SJCRH30 (cell line): Measurements from ENCODE around the gene ADGRA3. TPM values are rescaled to one million over a fixed set of nuclear protein-coding genes. Genes with fewer than 3 reads are reported as not detected.
"Not testable (repeated sequence)": the region's sequence is repeated elsewhere in the genome, so short reads cannot be mapped to it uniquely, and the experiment has no call there.

Experiments used
- DNase-seq, 2 experiments: peaks; one replicate each; pipeline ENCODE4 v3.0.0-alpha.2; 2015 to 2020
- H3K27ac ChIP-seq: fragments of 250-450 bp; sonication (Bioruptor Pico); 2 replicates; pipeline ENCODE4 v1.5.1; 2020; ENCODE audit warnings: mild to moderate bottlenecking, moderate library complexity
- H3K27me3 ChIP-seq: fragments of 250-450 bp; sonication (Bioruptor Pico); 2 replicates; pipeline ENCODE4 v1.5.1; 2020; ENCODE audit warnings: mild to moderate bottlenecking, moderate library complexity
- H3K36me3 ChIP-seq: fragments of 250-450 bp; sonication (Bioruptor Pico); 2 replicates; pipeline ENCODE4 v1.5.1; 2020; ENCODE audit warnings: mild to moderate bottlenecking, moderate library complexity
- H3K4me1 ChIP-seq: fragments of 250-450 bp; sonication (Bioruptor Pico); 2 replicates; pipeline ENCODE4 v1.5.1; 2020; ENCODE audit warnings: mild to moderate bottlenecking, moderate library complexity
- H3K4me3 ChIP-seq: fragments of 250-450 bp; sonication (Bioruptor Pico); 2 replicates; pipeline ENCODE4 v1.5.1; 2020; ENCODE audit warnings: mild to moderate bottlenecking, moderate library complexity
- H3K9me3 ChIP-seq: fragments of 250-450 bp; sonication (Bioruptor Pico); replicated peaks from 2 replicates; pipeline ENCODE4 v1.5.1; 2020; ENCODE audit warnings: mild to moderate bottlenecking, moderate library complexity
- total RNA-seq: library from RNA; depleted of rRNA; stranded (reverse); fragments of >200 nt; shearing (Covaris generic); gene quantifications from 2 replicates; pipeline ENCODE4 v1.2.3, GENCODE V29; 2014

The ADGRA3 gene
- total RNA-seq, 1 experiment from 2014 or later = 104 TPM

- no peak overlapping the region for H3K4me3 ChIP-seq
- DNase-seq = peak; percentile 75 to 88
- peaks cover 18% of the 10 kb centered on the region for H3K4me1 ChIP-seq
- H3K27me3 ChIP-seq = no peaks in the 10 kb centered on the region
- H3K27ac ChIP-seq = peak overlapping the region; percentile 23
- no peaks in the 10 kb centered on the region for H3K9me3 ChIP-seq
- peaks cover 41% of the 10 kb centered on the region for H3K36me3 ChIP-seq
Observed at GRCh38 chr4:22427675-22428074, 88.2 kb downstream of the ADGRA3 start.

GRCh38 chr4:22420291-22420690, 95.6 kb downstream of the ADGRA3 start:
- DNase-seq = no peak
- H3K4me1 ChIP-seq = peaks cover 21% of the 10 kb centered on the region
- H3K4me3 ChIP-seq = no peak overlapping the region
- peaks cover 39% of the 10 kb centered on the region for H3K36me3 ChIP-seq
- H3K9me3 ChIP-seq = no peaks in the 10 kb centered on the region
- no peaks in the 10 kb centered on the region for H3K27me3 ChIP-seq
- no peak overlapping the region for H3K27ac ChIP-seq

- Histone ChIP-seq H3K4me1 (peaks cover 21% of the 10 kb centered on the region), H3K27me3 (no peaks in the 10 kb centered on the region), H3K27ac (peak overlapping the region; percentile 51), H3K4me3 (no peak overlapping the region), H3K36me3 (peaks cover 30% of the 10 kb centered on the region), H3K9me3 (no peaks in the 10 kb centered on the region)
- peak; percentile 51 to 73 for DNase-seq
Observed at GRCh38 chr4:22417408-22417807, 98.5 kb downstream of the ADGRA3 start.

GRCh38 chr4:22416403-22416802, 99.5 kb downstream of the ADGRA3 start:
- no peak overlapping the region for H3K4me3 ChIP-seq
- H3K9me3 ChIP-seq = no peaks in the 10 kb centered on the region
- peaks cover 21% of the 10 kb centered on the region for H3K4me1 ChIP-seq
- DNase-seq = peak in 1 of 2 experiments; percentile 27
- no peak overlapping the region for H3K27ac ChIP-seq
- peaks cover 28% of the 10 kb centered on the region for H3K36me3 ChIP-seq
- no peaks in the 10 kb centered on the region for H3K27me3 ChIP-seq

- no peak overlapping the region for H3K27ac ChIP-seq
- H3K27me3 ChIP-seq = no peaks in the 10 kb centered on the region
Observed at GRCh38 chr4:22414833-22415232, 101.0 kb downstream of the ADGRA3 start.

GRCh38 chr4:22413471-22413870, 102.4 kb downstream of the ADGRA3 start:
- Histone ChIP-seq H3K4me1 (peaks cover 21% of the 10 kb centered on the region), H3K27ac (no peak overlapping the region), H3K9me3 (no peaks in the 10 kb centered on the region), H3K36me3 (peaks cover 27% of the 10 kb centered on the region), H3K27me3 (no peaks in the 10 kb centered on the region), H3K4me3 (no peak overlapping the region)
- no peak for DNase-seq

More at GRCh38 chr4:22414833-22415232, 101.0 kb downstream of the ADGRA3 start:
- no peak overlapping the region for H3K4me3 ChIP-seq
- no peaks in the 10 kb centered on the region for H3K9me3 ChIP-seq
- H3K4me1 ChIP-seq = peaks cover 21% of the 10 kb centered on the region
- no peak for DNase-seq
- peaks cover 26% of the 10 kb centered on the region for H3K36me3 ChIP-seq

- Histone ChIP-seq H3K27ac (no peak overlapping the region), H3K4me3 (no peak overlapping the region), H3K4me1 (peaks cover 7% of the 10 kb centered on the region), H3K9me3 (no peaks in the 10 kb centered on the region), H3K36me3 (peaks cover 26% of the 10 kb centered on the region), H3K27me3 (no peaks in the 10 kb centered on the region)
- DNase-seq = no peak
Observed at GRCh38 chr4:22412013-22412412, 103.9 kb downstream of the ADGRA3 start.

GRCh38 chr4:22410645-22411247, 105.1 kb downstream of the ADGRA3 start:
- Histone ChIP-seq H3K4me1 (no peaks in the 10 kb centered on the region), H3K27ac (no peak overlapping the region), H3K36me3 (peaks cover 32% of the 10 kb centered on the region), H3K9me3 (no peaks in the 10 kb centered on the region), H3K4me3 (no peak overlapping the region), H3K27me3 (no peaks in the 10 kb centered on the region)
- peak in 1 of 2 experiments; percentile 41 for DNase-seq

- no peaks in the 10 kb centered on the region for H3K4me1 ChIP-seq
- no peak overlapping the region for H3K4me3 ChIP-seq
- no peak overlapping the region for H3K27ac ChIP-seq
- no peaks in the 10 kb centered on the region for H3K9me3 ChIP-seq
- no peak for DNase-seq
- no peaks in the 10 kb centered on the region for H3K27me3 ChIP-seq
- peaks cover 29% of the 10 kb centered on the region for H3K36me3 ChIP-seq
Observed at GRCh38 chr4:22408474-22408873, 107.4 kb downstream of the ADGRA3 start.

GRCh38 chr4:22407361-22407760, 108.5 kb downstream of the ADGRA3 start:
- no peak overlapping the region for H3K4me3 ChIP-seq
- H3K9me3 ChIP-seq = no peaks in the 10 kb centered on the region
- H3K36me3 ChIP-seq = peaks cover 27% of the 10 kb centered on the region
- H3K27ac ChIP-seq = no peak overlapping the region
- no peaks in the 10 kb centered on the region for H3K27me3 ChIP-seq
- DNase-seq = no peak
- no peaks in the 10 kb centered on the region for H3K4me1 ChIP-seq

- Histone ChIP-seq H3K9me3 (no peaks in the 10 kb centered on the region), H3K27me3 (no peaks in the 10 kb centered on the region), H3K4me3 (no peak overlapping the region), H3K27ac (no peak overlapping the region), H3K36me3 (peaks cover 30% of the 10 kb centered on the region), H3K4me1 (no peaks in the 10 kb centered on the region)
- DNase-seq = no peak
Observed at GRCh38 chr4:22398671-22399070, 117.2 kb downstream of the ADGRA3 start.

GRCh38 chr4:22391551-22391950, 124.3 kb downstream of the ADGRA3 start:
- Histone ChIP-seq H3K4me3 (no peak overlapping the region), H3K27me3 (no peaks in the 10 kb centered on the region), H3K27ac (no peak overlapping the region), H3K36me3 (peaks cover 12% of the 10 kb centered on the region), H3K9me3 (no peaks in the 10 kb centered on the region), H3K4me1 (no peaks in the 10 kb centered on the region; the same call in 1 of the 2 replicates)
- DNase-seq = no peak

GRCh38 chr4:22389240-22389870, 126.5 kb downstream of the ADGRA3 start:
- Histone ChIP-seq H3K9me3 (no peaks in the 10 kb centered on the region), H3K4me1 (no peaks in the 10 kb centered on the region; the same call in 1 of the 2 replicates), H3K27me3 (no peaks in the 10 kb centered on the region), H3K27ac (no peak overlapping the region), H3K4me3 (no peak overlapping the region), H3K36me3 (peaks cover 27% of the 10 kb centered on the region)
- DNase-seq = peak; percentile 45 to 79

GRCh38 chr4:22385611-22386011, 130.3 kb downstream of the ADGRA3 start:
- no peak overlapping the region for H3K27ac ChIP-seq
- no peaks in the 10 kb centered on the region for H3K27me3 ChIP-seq
- no peak for DNase-seq
- no peak overlapping the region for H3K4me3 ChIP-seq
- H3K36me3 ChIP-seq = peaks cover 30% of the 10 kb centered on the region
- no peaks in the 10 kb centered on the region for H3K4me1 ChIP-seq
- no peaks in the 10 kb centered on the region for H3K9me3 ChIP-seq

GRCh38 chr4:22384154-22384553, 131.7 kb downstream of the ADGRA3 start:
- H3K27me3 ChIP-seq = no peaks in the 10 kb centered on the region
- no peak overlapping the region for H3K4me3 ChIP-seq
- H3K9me3 ChIP-seq = no peaks in the 10 kb centered on the region
- DNase-seq = no peak
- H3K27ac ChIP-seq = no peak overlapping the region
- peaks cover 30% of the 10 kb centered on the region for H3K36me3 ChIP-seq
- no peaks in the 10 kb centered on the region for H3K4me1 ChIP-seq

- H3K27me3 ChIP-seq, H3K27ac ChIP-seq, DNase-seq, H3K4me1 ChIP-seq, H3K4me3 ChIP-seq, H3K9me3 ChIP-seq: not testable (repeated sequence)
- H3K36me3 ChIP-seq = peaks cover 19% of the 10 kb centered on the region
Observed at GRCh38 chr4:22382216-22382615, 133.7 kb downstream of the ADGRA3 start.
